ENCODE measurements around the gene CDH2.

- TF ChIP-seq, protein P1, sequence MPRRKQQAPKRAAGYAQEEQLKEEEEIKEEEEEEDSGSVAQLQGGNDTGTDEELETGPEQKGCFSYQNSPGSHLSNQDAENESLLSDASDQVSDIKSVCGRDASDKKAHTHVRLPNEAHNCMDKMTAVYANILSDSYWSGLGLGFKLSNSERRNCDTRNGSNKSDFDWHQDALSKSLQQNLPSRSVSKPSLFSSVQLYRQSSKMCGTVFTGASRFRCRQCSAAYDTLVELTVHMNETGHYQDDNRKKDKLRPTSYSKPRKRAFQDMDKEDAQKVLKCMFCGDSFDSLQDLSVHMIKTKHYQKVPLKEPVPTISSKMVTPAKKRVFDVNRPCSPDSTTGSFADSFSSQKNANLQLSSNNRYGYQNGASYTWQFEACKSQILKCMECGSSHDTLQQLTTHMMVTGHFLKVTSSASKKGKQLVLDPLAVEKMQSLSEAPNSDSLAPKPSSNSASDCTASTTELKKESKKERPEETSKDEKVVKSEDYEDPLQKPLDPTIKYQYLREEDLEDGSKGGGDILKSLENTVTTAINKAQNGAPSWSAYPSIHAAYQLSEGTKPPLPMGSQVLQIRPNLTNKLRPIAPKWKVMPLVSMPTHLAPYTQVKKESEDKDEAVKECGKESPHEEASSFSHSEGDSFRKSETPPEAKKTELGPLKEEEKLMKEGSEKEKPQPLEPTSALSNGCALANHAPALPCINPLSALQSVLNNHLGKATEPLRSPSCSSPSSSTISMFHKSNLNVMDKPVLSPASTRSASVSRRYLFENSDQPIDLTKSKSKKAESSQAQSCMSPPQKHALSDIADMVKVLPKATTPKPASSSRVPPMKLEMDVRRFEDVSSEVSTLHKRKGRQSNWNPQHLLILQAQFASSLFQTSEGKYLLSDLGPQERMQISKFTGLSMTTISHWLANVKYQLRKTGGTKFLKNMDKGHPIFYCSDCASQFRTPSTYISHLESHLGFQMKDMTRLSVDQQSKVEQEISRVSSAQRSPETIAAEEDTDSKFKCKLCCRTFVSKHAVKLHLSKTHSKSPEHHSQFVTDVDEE (CRISPR knock-in tag; IDR thresholded peaks at IDR 0.05) = no peak
- TF ChIP-seq, protein P2, sequence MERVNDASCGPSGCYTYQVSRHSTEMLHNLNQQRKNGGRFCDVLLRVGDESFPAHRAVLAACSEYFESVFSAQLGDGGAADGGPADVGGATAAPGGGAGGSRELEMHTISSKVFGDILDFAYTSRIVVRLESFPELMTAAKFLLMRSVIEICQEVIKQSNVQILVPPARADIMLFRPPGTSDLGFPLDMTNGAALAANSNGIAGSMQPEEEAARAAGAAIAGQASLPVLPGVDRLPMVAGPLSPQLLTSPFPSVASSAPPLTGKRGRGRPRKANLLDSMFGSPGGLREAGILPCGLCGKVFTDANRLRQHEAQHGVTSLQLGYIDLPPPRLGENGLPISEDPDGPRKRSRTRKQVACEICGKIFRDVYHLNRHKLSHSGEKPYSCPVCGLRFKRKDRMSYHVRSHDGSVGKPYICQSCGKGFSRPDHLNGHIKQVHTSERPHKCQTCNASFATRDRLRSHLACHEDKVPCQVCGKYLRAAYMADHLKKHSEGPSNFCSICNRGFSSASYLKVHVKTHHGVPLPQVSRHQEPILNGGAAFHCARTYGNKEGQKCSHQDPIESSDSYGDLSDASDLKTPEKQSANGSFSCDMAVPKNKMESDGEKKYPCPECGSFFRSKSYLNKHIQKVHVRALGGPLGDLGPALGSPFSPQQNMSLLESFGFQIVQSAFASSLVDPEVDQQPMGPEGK (CRISPR knock-in tag; IDR thresholded peaks at IDR 0.05; ENCODE audit: borderline replicate concordance) = no peak
- TF ChIP-seq ISL1 (CRISPR knock-in tag; IDR thresholded peaks at IDR 0.05) (no peak), TCF4 (CRISPR knock-in tag; IDR thresholded peaks at IDR 0.05; ENCODE audit: borderline replicate concordance) (no peak), POU6F1 (CRISPR knock-in tag; IDR thresholded peaks at IDR 0.05; ENCODE audit: borderline replicate concordance, low read depth) (no peak), ZNF8 (CRISPR knock-in tag; IDR thresholded peaks at IDR 0.05) (no peak), PPARA (CRISPR knock-in tag; IDR thresholded peaks at IDR 0.05; ENCODE audit: borderline replicate concordance) (no peak), ARNTL (CRISPR knock-in tag; IDR thresholded peaks at IDR 0.05; ENCODE audit: borderline replicate concordance, low read depth) (no peak), SNAI2 (CRISPR knock-in tag; IDR thresholded peaks at IDR 0.05) (no peak)
Measured at GRCh38 chr18:27903906-27904305, 273.0 kb downstream of the CDH2 start.
